ENCODE measurements around the gene DAZ2. TPM values are rescaled to one million over a fixed set of nuclear protein-coding genes. Genes with fewer than 3 reads are reported as not detected.

Gene DAZ2
- total RNA-seq: not detected in 2 replicates

GRCh38 chrY:23219233-23219632 is at the start of gene DAZ2:
DAZ2 (plus strand) TSS chrY:23219533; CDS start chrY:23219741, 208 bp downstream.

GRCh38 chrY:23198908-23199307 is 20.4 kb upstream of the DAZ2 start, which contains the start of gene DAZ1:
DAZ1 (minus strand) TSS chrY:23199008; CDS start chrY:23198800, 208 bp downstream.

Other genes with a start within 250 kb of the DAZ2 start
- gene BPY2, start 235.3 kb upstream of the DAZ2 start, total RNA-seq: not detected in 2 replicates
- not detected in 2 replicates for gene DAZ1, start 20.5 kb upstream of the DAZ2 start, total RNA-seq